GM23338 (cell line): ENCODE measurements around the gene MRPL2. TPM values are rescaled to one million over a fixed set of nuclear protein-coding genes. Genes with fewer than 3 reads are reported as not detected.

Experiments used
- ATAC-seq: fragments of 200-7000 bp; cut with Tn5 transposase; 3 replicates; pipeline ENCODE4 v1.9.1; 2020
- DNase-seq: peaks from one replicate; pipeline ENCODE4 v3.0.0-alpha.2; 2015; ENCODE audit warnings: low spot score
- H2AFZ ChIP-seq: fragments of 200-600 bp; sonication (generic); 2 replicates; pipeline ENCODE4 v1.8.0; 2016; ENCODE audit warnings: antibody characterized with exemption, mild to moderate bottlenecking, moderate library complexity
- H3F3A ChIP-seq: fragments of 200-600 bp; sonication (generic); replicated peaks from 2 replicates; pipeline ENCODE4 v1.8.0; 2017; ENCODE audit warnings: antibody characterized with exemption, mixed run types, low read depth
- H3K27ac ChIP-seq: fragments of 200-600 bp; sonication (generic); 2 replicates; pipeline ENCODE4 v1.6.1; 2016; ENCODE audit warnings: low read depth
- H3K27me3 ChIP-seq: fragments of 200-600 bp; sonication (generic); 2 replicates; pipeline ENCODE4 v1.8.0; 2016; ENCODE audit warnings: mild to moderate bottlenecking, mixed run types, moderate library complexity; ENCODE audit not compliant: insufficient read depth
- H3K36me3 ChIP-seq: fragments of 200-600 bp; sonication (generic); 2 replicates; pipeline ENCODE4 v1.8.0; 2016; ENCODE audit warnings: mild to moderate bottlenecking; ENCODE audit not compliant: insufficient read depth
- H3K4me1 ChIP-seq: fragments of 200-600 bp; sonication (generic); 2 replicates; pipeline ENCODE4 v1.8.0; 2016; ENCODE audit warnings: mild to moderate bottlenecking, moderate library complexity; ENCODE audit not compliant: insufficient read depth
- H3K4me2 ChIP-seq: fragments of 200-600 bp; sonication (generic); 2 replicates; pipeline ENCODE4 v1.7.1; 2017; ENCODE audit warnings: mixed run types
- H3K4me3 ChIP-seq: fragments of 200-600 bp; sonication (generic); 2 replicates; pipeline ENCODE4 v1.6.1; 2016; ENCODE audit warnings: mixed run types
- H3K79me2 ChIP-seq: fragments of 200-600 bp; sonication (generic); replicated peaks from 2 replicates; pipeline ENCODE4 v1.8.0; 2017; ENCODE audit warnings: mild to moderate bottlenecking; ENCODE audit not compliant: insufficient read depth
- H3K9me2 ChIP-seq: fragments of 200-600 bp; sonication (generic); 2 replicates; pipeline ENCODE4 v1.8.0; 2017; ENCODE audit not compliant: insufficient read depth
- H4K20me1 ChIP-seq: fragments of 200-600 bp; sonication (generic); replicated peaks from 2 replicates; pipeline ENCODE4 v1.8.0; 2017; ENCODE audit warnings: mild to moderate bottlenecking; ENCODE audit not compliant: insufficient read depth
- H3K27ac Mint-ChIP-seq: 2 replicates; pipeline ENCODE4 v1.8.0; 2020; ENCODE audit warnings: inconsistent platforms, mild to moderate bottlenecking, moderate library complexity, mixed read lengths
- H3K27me3 Mint-ChIP-seq: 3 replicates; pipeline ENCODE4 v1.8.0; 2022; ENCODE audit warnings: low read depth, mild to moderate bottlenecking, moderate library complexity, mixed read lengths, inconsistent platforms; ENCODE audit not compliant: insufficient read depth, poor library complexity
- H3K36me3 Mint-ChIP-seq: 3 replicates; pipeline ENCODE4 v1.8.0; 2021; ENCODE audit warnings: low read depth, mild to moderate bottlenecking, inconsistent platforms, moderate library complexity, mixed read lengths
- H3K4me1 Mint-ChIP-seq: 3 replicates; pipeline ENCODE4 v1.8.0; 2020; ENCODE audit warnings: mild to moderate bottlenecking, inconsistent platforms, mixed read lengths
- H3K4me3 Mint-ChIP-seq: 3 replicates; pipeline ENCODE4 v1.8.0; 2021; ENCODE audit warnings: moderate library complexity, mild to moderate bottlenecking, inconsistent platforms, mixed read lengths
- H3K9me3 Mint-ChIP-seq: 3 replicates; pipeline ENCODE4 v1.8.0; 2020; ENCODE audit warnings: moderate library complexity, mild to moderate bottlenecking, inconsistent platforms, mixed read lengths
- CREB1 ChIP-seq: fragments of 250-450 bp; sonication (Bioruptor Pico); IDR thresholded peaks from 2 replicates; pipeline ENCODE4 v1.5.0; 2020; ENCODE audit warnings: low read depth, mild to moderate bottlenecking, moderate library complexity
- EZH2 ChIP-seq: fragments of 200-600 bp; sonication (generic); IDR thresholded peaks from one replicate; pipeline ENCODE4 v1.8.0; 2017; ENCODE audit warnings: antibody characterized with exemption, mild to moderate bottlenecking, low read depth; ENCODE audit not compliant: unreplicated experiment
- EZH2phosphoT487 ChIP-seq: fragments of 200-600 bp; sonication (generic); IDR thresholded peaks from one replicate; pipeline ENCODE4 v1.8.1; 2018; ENCODE audit warnings: antibody characterized with exemption; ENCODE audit not compliant: unreplicated experiment
- JUNB ChIP-seq: IDR thresholded peaks from one replicate; pipeline ENCODE4 v1.6.1; 2016; ENCODE audit warnings: antibody characterized with exemption; ENCODE audit not compliant: unreplicated experiment
- NANOG ChIP-seq: IDR thresholded peaks from 2 replicates; pipeline ENCODE4 v1.6.1; 2016; ENCODE audit warnings: antibody characterized with exemption, borderline replicate concordance
- POLR2AphosphoS5 ChIP-seq: IDR thresholded peaks from 2 replicates; pipeline ENCODE4 v1.6.1; 2016; ENCODE audit warnings: antibody characterized with exemption, low read depth
- STAT1 ChIP-seq: IDR thresholded peaks from one replicate; pipeline ENCODE4 v1.6.1; 2016; ENCODE audit warnings: antibody characterized with exemption; ENCODE audit not compliant: unreplicated experiment
- ZNF114 ChIP-seq: fragments of 250-450 bp; sonication (Bioruptor Pico); IDR thresholded peaks from 2 replicates; pipeline ENCODE4 v1.5.0; 2020; ENCODE audit warnings: mild to moderate bottlenecking, moderate library complexity
- ZNF331 ChIP-seq: fragments of 250-450 bp; sonication (Bioruptor Pico); IDR thresholded peaks from 2 replicates; pipeline ENCODE4 v1.5.0; 2020; ENCODE audit warnings: low read depth, mild to moderate bottlenecking, moderate library complexity
- polyA plus RNA-seq: library from polyadenylated mRNA; unstranded; fragments of >200 nt; fragmentation: Nextera tagmentation; extraction: Ambion mirVana; gene quantifications from 2 replicates; pipeline ENCODE4 v1.2.1, GENCODE V29; 2016
- total RNA-seq: library from RNA; depleted of rRNA; stranded (reverse); fragments of >200 nt; shearing (Covaris generic); gene quantifications from 2 replicates; pipeline ENCODE4 v1.2.3, GENCODE V29; 2014
- TF ChIP-seq, protein P1 (sequence below): IDR thresholded peaks from one replicate; pipeline ENCODE4 v1.6.1; 2018; ENCODE audit warnings: antibody characterized with exemption; ENCODE audit not compliant: unreplicated experiment
- TF ChIP-seq, protein P2 (sequence below), 2 experiments: fragments of 200-600 bp in 1 of 2; sonication (generic) in 1 of 2; conservative IDR thresholded peaks; 2 replicates each; pipeline versions ENCODE4 v1.5.1 to v1.6.1; 2016 to 2017; ENCODE audit warnings: antibody characterized with exemption in 2 of 2, low read depth in 2 of 2, mild to moderate bottlenecking in 2 of 2, moderate library complexity in 1 of 2
- TF ChIP-seq, protein P3 (sequence below): IDR thresholded peaks from 2 replicates; pipeline ENCODE4 v1.6.1; 2016; ENCODE audit warnings: antibody characterized with exemption
- TF ChIP-seq, protein P4 (sequence below): fragments of 250-450 bp; sonication (Bioruptor Pico); IDR thresholded peaks from 2 replicates; pipeline ENCODE4 v1.5.0; 2020; ENCODE audit warnings: mild to moderate bottlenecking, moderate library complexity

The MRPL2 gene
- total and polyA plus RNA-seq, 2 experiments from 2014 or later = 32.3 to 128 TPM

- peak overlapping the region; percentile 88 for H3K4me3 ChIP-seq
- H3F3A ChIP-seq = peaks cover 13% of the 10 kb centered on the region; the same call in 1 of the 2 replicates
- TF ChIP-seq, protein P1, sequence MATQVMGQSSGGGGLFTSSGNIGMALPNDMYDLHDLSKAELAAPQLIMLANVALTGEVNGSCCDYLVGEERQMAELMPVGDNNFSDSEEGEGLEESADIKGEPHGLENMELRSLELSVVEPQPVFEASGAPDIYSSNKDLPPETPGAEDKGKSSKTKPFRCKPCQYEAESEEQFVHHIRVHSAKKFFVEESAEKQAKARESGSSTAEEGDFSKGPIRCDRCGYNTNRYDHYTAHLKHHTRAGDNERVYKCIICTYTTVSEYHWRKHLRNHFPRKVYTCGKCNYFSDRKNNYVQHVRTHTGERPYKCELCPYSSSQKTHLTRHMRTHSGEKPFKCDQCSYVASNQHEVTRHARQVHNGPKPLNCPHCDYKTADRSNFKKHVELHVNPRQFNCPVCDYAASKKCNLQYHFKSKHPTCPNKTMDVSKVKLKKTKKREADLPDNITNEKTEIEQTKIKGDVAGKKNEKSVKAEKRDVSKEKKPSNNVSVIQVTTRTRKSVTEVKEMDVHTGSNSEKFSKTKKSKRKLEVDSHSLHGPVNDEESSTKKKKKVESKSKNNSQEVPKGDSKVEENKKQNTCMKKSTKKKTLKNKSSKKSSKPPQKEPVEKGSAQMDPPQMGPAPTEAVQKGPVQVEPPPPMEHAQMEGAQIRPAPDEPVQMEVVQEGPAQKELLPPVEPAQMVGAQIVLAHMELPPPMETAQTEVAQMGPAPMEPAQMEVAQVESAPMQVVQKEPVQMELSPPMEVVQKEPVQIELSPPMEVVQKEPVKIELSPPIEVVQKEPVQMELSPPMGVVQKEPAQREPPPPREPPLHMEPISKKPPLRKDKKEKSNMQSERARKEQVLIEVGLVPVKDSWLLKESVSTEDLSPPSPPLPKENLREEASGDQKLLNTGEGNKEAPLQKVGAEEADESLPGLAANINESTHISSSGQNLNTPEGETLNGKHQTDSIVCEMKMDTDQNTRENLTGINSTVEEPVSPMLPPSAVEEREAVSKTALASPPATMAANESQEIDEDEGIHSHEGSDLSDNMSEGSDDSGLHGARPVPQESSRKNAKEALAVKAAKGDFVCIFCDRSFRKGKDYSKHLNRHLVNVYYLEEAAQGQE = no peak
- TF ChIP-seq, protein P2, sequence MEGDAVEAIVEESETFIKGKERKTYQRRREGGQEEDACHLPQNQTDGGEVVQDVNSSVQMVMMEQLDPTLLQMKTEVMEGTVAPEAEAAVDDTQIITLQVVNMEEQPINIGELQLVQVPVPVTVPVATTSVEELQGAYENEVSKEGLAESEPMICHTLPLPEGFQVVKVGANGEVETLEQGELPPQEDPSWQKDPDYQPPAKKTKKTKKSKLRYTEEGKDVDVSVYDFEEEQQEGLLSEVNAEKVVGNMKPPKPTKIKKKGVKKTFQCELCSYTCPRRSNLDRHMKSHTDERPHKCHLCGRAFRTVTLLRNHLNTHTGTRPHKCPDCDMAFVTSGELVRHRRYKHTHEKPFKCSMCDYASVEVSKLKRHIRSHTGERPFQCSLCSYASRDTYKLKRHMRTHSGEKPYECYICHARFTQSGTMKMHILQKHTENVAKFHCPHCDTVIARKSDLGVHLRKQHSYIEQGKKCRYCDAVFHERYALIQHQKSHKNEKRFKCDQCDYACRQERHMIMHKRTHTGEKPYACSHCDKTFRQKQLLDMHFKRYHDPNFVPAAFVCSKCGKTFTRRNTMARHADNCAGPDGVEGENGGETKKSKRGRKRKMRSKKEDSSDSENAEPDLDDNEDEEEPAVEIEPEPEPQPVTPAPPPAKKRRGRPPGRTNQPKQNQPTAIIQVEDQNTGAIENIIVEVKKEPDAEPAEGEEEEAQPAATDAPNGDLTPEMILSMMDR (conservative IDR thresholded peaks at IDR 0.05; ENCODE audit: low read depth in 2 of 2) = no peak
- TF ChIP-seq JUNB (no peak), CREB1 (CRISPR knock-in tag) (no peak), ZNF331 (CRISPR knock-in tag) (no peak), EZH2phosphoT487 (no peak), EZH2 (no peak), NANOG (no peak), STAT1 (no peak), POLR2AphosphoS5 (no peak), ZNF114 (CRISPR knock-in tag) (no peak)
- TF ChIP-seq, protein P3, sequence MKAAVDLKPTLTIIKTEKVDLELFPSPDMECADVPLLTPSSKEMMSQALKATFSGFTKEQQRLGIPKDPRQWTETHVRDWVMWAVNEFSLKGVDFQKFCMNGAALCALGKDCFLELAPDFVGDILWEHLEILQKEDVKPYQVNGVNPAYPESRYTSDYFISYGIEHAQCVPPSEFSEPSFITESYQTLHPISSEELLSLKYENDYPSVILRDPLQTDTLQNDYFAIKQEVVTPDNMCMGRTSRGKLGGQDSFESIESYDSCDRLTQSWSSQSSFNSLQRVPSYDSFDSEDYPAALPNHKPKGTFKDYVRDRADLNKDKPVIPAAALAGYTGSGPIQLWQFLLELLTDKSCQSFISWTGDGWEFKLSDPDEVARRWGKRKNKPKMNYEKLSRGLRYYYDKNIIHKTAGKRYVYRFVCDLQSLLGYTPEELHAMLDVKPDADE = no peak
- TF ChIP-seq, protein P4, sequence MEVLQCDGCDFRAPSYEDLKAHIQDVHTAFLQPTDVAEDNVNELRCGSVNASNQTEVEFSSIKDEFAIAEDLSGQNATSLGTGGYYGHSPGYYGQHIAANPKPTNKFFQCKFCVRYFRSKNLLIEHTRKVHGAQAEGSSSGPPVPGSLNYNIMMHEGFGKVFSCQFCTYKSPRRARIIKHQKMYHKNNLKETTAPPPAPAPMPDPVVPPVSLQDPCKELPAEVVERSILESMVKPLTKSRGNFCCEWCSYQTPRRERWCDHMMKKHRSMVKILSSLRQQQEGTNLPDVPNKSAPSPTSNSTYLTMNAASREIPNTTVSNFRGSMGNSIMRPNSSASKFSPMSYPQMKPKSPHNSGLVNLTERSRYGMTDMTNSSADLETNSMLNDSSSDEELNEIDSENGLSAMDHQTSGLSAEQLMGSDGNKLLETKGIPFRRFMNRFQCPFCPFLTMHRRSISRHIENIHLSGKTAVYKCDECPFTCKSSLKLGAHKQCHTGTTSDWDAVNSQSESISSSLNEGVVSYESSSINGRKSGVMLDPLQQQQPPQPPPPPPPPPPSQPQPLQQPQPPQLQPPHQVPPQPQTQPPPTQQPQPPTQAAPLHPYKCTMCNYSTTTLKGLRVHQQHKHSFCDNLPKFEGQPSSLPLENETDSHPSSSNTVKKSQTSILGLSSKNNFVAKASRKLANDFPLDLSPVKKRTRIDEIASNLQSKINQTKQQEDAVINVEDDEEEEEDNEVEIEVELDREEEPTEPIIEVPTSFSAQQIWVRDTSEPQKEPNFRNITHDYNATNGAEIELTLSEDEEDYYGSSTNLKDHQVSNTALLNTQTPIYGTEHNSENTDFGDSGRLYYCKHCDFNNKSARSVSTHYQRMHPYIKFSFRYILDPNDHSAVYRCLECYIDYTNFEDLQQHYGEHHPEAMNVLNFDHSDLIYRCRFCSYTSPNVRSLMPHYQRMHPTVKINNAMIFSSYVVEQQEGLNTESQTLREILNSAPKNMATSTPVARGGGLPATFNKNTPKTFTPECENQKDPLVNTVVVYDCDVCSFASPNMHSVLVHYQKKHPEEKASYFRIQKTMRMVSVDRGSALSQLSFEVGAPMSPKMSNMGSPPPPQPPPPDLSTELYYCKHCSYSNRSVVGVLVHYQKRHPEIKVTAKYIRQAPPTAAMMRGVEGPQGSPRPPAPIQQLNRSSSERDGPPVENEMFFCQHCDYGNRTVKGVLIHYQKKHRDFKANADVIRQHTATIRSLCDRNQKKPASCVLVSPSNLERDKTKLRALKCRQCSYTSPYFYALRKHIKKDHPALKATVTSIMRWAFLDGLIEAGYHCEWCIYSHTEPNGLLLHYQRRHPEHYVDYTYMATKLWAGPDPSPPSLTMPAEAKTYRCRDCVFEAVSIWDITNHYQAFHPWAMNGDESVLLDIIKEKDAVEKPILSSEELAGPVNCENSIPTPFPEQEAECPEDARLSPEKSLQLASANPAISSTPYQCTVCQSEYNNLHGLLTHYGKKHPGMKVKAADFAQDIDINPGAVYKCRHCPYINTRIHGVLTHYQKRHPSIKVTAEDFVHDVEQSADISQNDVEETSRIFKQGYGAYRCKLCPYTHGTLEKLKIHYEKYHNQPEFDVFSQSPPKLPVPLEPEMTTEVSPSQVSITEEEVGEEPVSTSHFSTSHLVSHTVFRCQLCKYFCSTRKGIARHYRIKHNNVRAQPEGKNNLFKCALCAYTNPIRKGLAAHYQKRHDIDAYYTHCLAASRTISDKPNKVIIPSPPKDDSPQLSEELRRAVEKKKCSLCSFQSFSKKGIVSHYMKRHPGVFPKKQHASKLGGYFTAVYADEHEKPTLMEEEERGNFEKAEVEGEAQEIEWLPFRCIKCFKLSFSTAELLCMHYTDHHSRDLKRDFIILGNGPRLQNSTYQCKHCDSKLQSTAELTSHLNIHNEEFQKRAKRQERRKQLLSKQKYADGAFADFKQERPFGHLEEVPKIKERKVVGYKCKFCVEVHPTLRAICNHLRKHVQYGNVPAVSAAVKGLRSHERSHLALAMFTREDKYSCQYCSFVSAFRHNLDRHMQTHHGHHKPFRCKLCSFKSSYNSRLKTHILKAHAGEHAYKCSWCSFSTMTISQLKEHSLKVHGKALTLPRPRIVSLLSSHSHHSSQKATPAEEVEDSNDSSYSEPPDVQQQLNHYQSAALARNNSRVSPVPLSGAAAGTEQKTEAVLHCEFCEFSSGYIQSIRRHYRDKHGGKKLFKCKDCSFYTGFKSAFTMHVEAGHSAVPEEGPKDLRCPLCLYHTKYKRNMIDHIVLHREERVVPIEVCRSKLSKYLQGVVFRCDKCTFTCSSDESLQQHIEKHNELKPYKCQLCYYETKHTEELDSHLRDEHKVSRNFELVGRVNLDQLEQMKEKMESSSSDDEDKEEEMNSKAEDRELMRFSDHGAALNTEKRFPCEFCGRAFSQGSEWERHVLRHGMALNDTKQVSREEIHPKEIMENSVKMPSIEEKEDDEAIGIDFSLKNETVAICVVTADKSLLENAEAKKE (CRISPR knock-in tag) = no peak
- H3K9me2 ChIP-seq = no peaks in the 10 kb centered on the region
- peaks cover 5% of the 10 kb centered on the region; the same call in 1 of the 2 replicates for H3K36me3 ChIP-seq
- DNase-seq (peak; percentile 57), ATAC-seq (peak; percentile 67)
- Mint-ChIP-seq H3K27me3 (peaks cover 8% of the 10 kb centered on the region), H3K36me3 (peaks cover 43% of the 10 kb centered on the region), H3K4me3 (peak overlapping the region; percentile 87), H3K27ac (peak overlapping the region; percentile 95), H3K4me1 (peaks cover 37% of the 10 kb centered on the region), H3K9me3 (no peaks in the 10 kb centered on the region; the same call in 2 of the 3 replicates)
- H3K79me2 ChIP-seq = peaks cover 13% of the 10 kb centered on the region
- peak overlapping the region; percentile 89 for H3K27ac ChIP-seq
- peaks cover 8% of the 10 kb centered on the region for H3K4me1 ChIP-seq
- H4K20me1 ChIP-seq = no peaks in the 10 kb centered on the region
- H3K4me2 ChIP-seq = peak overlapping the region; percentile 97
- H3K27me3 ChIP-seq = no peaks in the 10 kb centered on the region
- peak overlapping the region; percentile 83 for H2AFZ ChIP-seq
Observed at GRCh38 chr6:43052842-43053544, 6.2 kb downstream of the MRPL2 start.
